GM21737 (cell line): ENCODE measurements around the gene ADGRG1.

Experiments
- ATAC-seq: cut with Tn5 transposase; IDR thresholded peaks from one replicate; pipeline ENCODE4 v1.9.1; 2021; ENCODE audit warnings: mild to moderate bottlenecking, moderate library complexity; ENCODE audit not compliant: unreplicated experiment

Gene ADGRG1

GRCh38 chr16:57619606-57620334, 8.7 kb upstream of the ADGRG1 start:
- ATAC-seq: no peak

DNA sequence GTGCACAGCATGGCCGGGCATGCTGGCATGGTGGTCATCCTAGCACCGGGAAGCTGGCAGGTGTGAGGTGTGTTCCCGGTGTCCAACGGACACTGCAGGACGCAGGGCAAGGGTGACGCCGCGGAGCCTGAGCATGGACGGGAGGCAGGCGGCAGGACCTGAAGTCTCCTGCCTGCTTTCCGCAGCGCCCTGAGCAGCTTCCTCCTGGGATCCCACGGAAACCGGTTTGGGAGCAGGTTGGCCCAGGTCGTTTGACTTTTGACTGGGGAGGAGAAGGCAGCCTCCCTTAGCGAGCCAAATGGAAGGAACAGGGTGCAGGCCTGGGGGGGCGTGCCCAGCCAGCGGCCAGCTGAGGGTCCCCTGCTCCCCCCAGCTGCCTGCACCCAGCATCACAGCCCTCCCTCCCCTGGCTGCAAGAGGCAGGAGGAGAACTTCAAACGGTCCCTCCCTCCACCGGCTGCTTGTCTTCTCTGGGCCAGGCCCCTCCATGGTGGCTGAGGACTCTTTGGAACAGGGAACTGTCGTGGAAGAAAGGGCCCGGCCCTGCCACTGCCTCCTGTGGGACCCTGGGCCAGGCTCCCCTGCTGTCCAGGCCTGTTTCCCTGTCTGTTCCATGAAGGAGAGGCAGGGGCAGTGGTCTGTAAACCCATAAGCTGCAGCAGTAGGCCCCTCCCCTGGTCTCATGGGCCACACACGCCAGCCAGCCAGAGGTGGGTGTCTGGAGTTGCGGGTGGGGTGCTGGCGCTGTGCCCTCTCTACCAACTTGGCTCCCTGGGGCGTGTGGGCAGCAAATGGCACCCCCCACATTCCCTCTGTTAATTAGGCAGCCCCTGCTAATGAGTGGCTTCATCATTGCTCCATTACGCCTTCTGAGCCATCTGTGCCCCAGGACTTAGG, 7.8 kb upstream of the ADGRG1 start:
- no peak for ATAC-seq

GRCh38 chr16:57621521-57622271, 6.7 kb upstream of the ADGRG1 start:
- ATAC-seq: no peak

GRCh38 chr16:57622361-57623250, 5.8 kb upstream of the ADGRG1 start:
- no peak for ATAC-seq

- no peak for ATAC-seq
Measured at GRCh38 chr16:57623251-57624043, 5.0 kb upstream of the ADGRG1 start.

GRCh38 chr16:57624044-57624688, 4.3 kb upstream of the ADGRG1 start:
- ATAC-seq: no peak

- ATAC-seq: no peak
Measured at GRCh38 chr16:57624806-57625500, 3.5 kb upstream of the ADGRG1 start.

DNA sequence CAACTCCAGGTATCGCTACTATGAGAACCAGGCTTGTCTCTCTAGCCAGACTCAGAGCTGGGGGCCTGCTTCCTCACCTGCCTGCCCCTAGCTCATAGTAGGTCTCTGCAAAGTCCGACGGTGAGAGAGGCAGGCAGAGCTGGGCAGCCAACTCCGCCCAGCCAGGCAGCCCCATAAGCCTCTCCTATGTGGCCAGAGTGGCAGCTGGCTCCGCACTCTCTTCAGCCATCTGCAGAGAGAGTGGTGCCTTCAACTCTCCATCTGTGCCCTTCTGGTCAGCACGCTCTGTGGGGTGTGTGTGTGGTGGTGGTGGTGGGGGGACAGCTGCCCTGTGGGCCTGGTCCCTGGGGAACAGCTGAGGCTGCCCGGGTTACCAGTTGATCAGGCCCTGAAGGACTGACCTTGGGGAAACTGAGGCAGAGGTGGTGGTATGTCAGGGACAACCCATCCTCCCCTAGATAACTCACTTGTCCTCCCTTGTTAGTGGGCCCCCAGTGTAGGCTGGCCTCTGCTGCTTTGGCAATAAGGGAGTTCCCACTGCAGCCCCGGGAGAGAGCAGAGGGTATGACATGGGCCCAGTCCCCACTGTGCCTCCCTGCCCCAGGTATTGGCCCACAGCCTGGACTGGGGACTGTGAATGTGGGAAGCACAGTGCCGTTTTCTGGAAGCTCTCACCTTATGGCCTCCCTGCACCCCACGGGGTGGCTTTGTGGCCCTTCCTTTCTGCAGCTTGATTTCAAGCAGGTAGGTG, 1.8 kb upstream of the ADGRG1 start:
- ATAC-seq: no peak

- ATAC-seq: no peak
Measured at GRCh38 chr16:57627184-57627871, 1.1 kb upstream of the ADGRG1 start.

- no peak for ATAC-seq
Measured at GRCh38 chr16:57628783-57629293, 408 bp downstream of the ADGRG1 start.

GRCh38 chr16:57629516-57630406, 1.3 kb downstream of the ADGRG1 start:
- ATAC-seq: no peak

GRCh38 chr16:57630407-57630797, 2.0 kb downstream of the ADGRG1 start:
- no peak for ATAC-seq

DNA sequence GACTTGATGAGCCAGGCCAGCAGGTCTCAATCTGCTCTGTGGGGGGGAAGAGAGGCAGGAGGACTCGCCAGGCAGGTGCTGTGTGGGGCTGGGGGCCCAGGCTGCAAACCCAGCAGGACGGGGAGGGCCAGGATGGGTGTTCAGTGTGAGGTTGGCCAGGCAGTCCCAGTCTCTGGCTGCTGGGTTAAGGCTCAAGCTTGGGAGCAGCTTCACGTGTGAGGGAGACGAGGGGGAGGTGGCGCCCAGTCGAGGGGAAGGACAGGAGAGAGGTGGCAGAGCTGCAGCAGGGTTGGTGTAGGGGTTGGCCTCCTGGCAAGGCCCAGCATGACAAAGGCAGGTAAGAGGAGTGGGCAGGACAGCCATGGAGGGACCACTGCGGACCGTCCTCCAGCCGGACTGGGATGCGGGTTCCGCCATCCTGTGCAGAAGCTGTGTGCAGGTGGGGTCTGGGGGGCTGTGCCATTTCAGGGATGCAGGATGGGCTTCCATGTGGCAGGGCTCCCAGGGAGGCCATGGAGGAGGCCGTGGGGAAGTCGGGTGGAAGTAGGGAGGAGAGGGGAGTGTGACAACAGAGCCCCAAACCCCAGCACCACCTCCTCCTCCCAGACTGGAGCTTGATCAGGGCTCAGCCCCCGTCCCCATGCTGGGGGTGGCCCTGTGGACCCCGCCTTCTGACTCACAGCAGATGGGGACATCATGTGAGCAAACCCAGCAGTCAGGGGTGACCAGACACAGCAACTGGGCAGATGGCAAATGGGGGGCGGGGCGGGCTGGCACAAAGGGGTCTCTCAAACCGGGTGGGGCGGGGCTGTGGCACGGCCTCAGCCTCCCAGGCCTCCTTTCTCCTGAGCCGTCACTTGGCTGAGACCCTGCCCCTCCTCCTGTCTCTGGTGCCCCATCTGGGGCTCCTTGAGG, 2.8 kb downstream of the ADGRG1 start:
- ATAC-seq: no peak

GRCh38 chr16:57632568-57632967, 4.1 kb downstream of the ADGRG1 start:
- ATAC-seq: no peak
